Vagina (tissue), 2 donors: ENCODE results near the gene TKFC. TPM values are rescaled to one million over a fixed set of nuclear protein-coding genes. Genes with fewer than 3 reads are reported as not detected.
A peak's percentile ranks its signal among the peaks of the same experiment; 100 is the strongest.

Experiments
- DNase-seq, 2 donors: peaks; one replicate each; pipeline ENCODE4 v3.0.0-alpha.2; 2017; ENCODE audit errors: extremely low spot score in 2 of 2
- H3K27ac ChIP-seq: fragments of 200-600 bp; sonication (generic); one replicate; pipeline ENCODE4 v1.5.1; 2019
- H3K27me3 ChIP-seq: fragments of 200-600 bp; sonication (generic); one replicate; pipeline ENCODE4 v1.5.1; 2019
- H3K36me3 ChIP-seq, 2 donors: fragments of 200-600 bp; sonication (generic); one replicate each; pipeline ENCODE4 v1.5.1; 2017 to 2019
- H3K4me1 ChIP-seq: fragments of 200-600 bp; sonication (generic); one replicate; pipeline ENCODE4 v1.5.1; 2019
- H3K4me3 ChIP-seq, 2 donors: fragments of 200-600 bp; sonication (generic); 1 replicate in 1 of 2; 2 replicates in 1 of 2; pipeline ENCODE4 v1.5.1; 2016 to 2019
- H3K9me3 ChIP-seq: fragments of 200-600 bp; sonication (generic); one replicate; pipeline ENCODE4 v1.5.1; 2019
- CTCF ChIP-seq, 3 experiments: fragments of 450-650 bp in 2 of 3; fragments of 200-600 bp in 1 of 3; sonication (generic) in 1 of 3; IDR thresholded peaks; one replicate each; pipeline ENCODE4 v1.5.1; 2017 to 2019; ENCODE audit warnings: antibody characterized with exemption in 3 of 3, mild to moderate bottlenecking in 2 of 3, moderate library complexity in 2 of 3
- POLR2A ChIP-seq, 2 donors: fragments of 450-650 bp; IDR thresholded peaks; one replicate each; pipeline ENCODE4 v1.6.1; 2017; ENCODE audit warnings: antibody characterized with exemption in 2 of 2, mild to moderate bottlenecking in 2 of 2, moderate library complexity in 2 of 2
- POLR2AphosphoS5 ChIP-seq, 2 donors: sonication (generic); formaldehyde crosslinking; IDR thresholded peaks; one replicate each; pipeline ENCODE4 v1.9.0; 2017; ENCODE audit warnings: antibody characterized with exemption in 2 of 2, mild to moderate bottlenecking in 2 of 2, low read depth in 1 of 2; ENCODE audit not compliant: insufficient read depth in 1 of 2
- intact Hi-C: fragments of 100-400 bp; cut with DNase I; formaldehyde crosslinking; loops from one replicate; pipeline ENCODE4 v1.15.1; 2023
- total RNA-seq: library from RNA; depleted of rRNA; stranded (reverse); fragments of >200 nt; gene quantifications from one replicate; pipeline ENCODE4 v1.2.3, GENCODE V29; 2016

TKFC gene
- total RNA-seq, 1 donor from 2014 or later: 22.6 TPM

- no peaks in the 10 kb centered on the region for H3K27me3 ChIP-seq
- DNase-seq: no peak
- no peak overlapping the region for H3K4me3 ChIP-seq
- H3K9me3 ChIP-seq: no peaks in the 10 kb centered on the region
- H3K36me3 ChIP-seq: peaks cover 0 to 17% of the 10 kb centered on the region in 2 donors
- no peak for TF ChIP-seq POLR2AphosphoS5 (IDR thresholded peaks at IDR 0.05; ENCODE audit: insufficient read depth in 1 of 2, low read depth in 1 of 2)
- H3K27ac ChIP-seq: no peak overlapping the region
- H3K4me1 ChIP-seq: peaks cover 33% of the 10 kb centered on the region
- intact Hi-C loops: no loop called here
Observed at GRCh38 chr11:61357894-61358239, 24.8 kb downstream of the TKFC start.

- TF ChIP-seq CTCF (IDR thresholded peaks at IDR 0.05) (no peak), POLR2AphosphoS5 (IDR thresholded peaks at IDR 0.05; ENCODE audit: insufficient read depth in 1 of 2, low read depth in 1 of 2) (no peak), POLR2A (IDR thresholded peaks at IDR 0.05) (no peak)
- Histone ChIP-seq H3K9me3 (no peaks in the 10 kb centered on the region), H3K36me3 (peaks cover 0 to 11% of the 10 kb centered on the region in 2 donors), H3K27me3 (no peaks in the 10 kb centered on the region), H3K4me3 (no peak overlapping the region), H3K27ac (no peak overlapping the region), H3K4me1 (peaks cover 40% of the 10 kb centered on the region)
- no peak for DNase-seq
- intact Hi-C loops: no loop called here
Observed at GRCh38 chr11:61358566-61358965, 25.5 kb downstream of the TKFC start.

- peaks cover 42% of the 10 kb centered on the region for H3K4me1 ChIP-seq
- peaks cover 0 to 6% of the 10 kb centered on the region in 2 donors for H3K36me3 ChIP-seq
- TF ChIP-seq CTCF (IDR thresholded peaks at IDR 0.05) (no peak), POLR2A (IDR thresholded peaks at IDR 0.05) (no peak), POLR2AphosphoS5 (IDR thresholded peaks at IDR 0.05; ENCODE audit: insufficient read depth in 1 of 2, low read depth in 1 of 2) (no peak)
- H3K4me3 ChIP-seq: no peak overlapping the region
- intact Hi-C loops: no loop called here
- H3K27ac ChIP-seq: no peak overlapping the region
- no peaks in the 10 kb centered on the region for H3K9me3 ChIP-seq
- no peaks in the 10 kb centered on the region for H3K27me3 ChIP-seq
- no peak for DNase-seq
Observed at GRCh38 chr11:61359516-61359915, 26.5 kb downstream of the TKFC start.

- Histone ChIP-seq H3K36me3 (peaks cover 0 to 21% of the 10 kb centered on the region in 2 donors), H3K4me1 (peaks cover 42% of the 10 kb centered on the region), H3K9me3 (no peaks in the 10 kb centered on the region), H3K4me3 (peak overlapping the region; percentile 56 to 72), H3K27me3 (no peaks in the 10 kb centered on the region), H3K27ac (peak overlapping the region; percentile 83)
- intact Hi-C loops: no loop called here
- TF ChIP-seq POLR2A (IDR thresholded peaks at IDR 0.05) (no peak), CTCF (IDR thresholded peaks at IDR 0.05) (no peak), POLR2AphosphoS5 (IDR thresholded peaks at IDR 0.05; ENCODE audit: insufficient read depth in 1 of 2, low read depth in 1 of 2) (no peak)
- DNase-seq: no peak
Observed at GRCh38 chr11:61361237-61361740, 28.3 kb downstream of the TKFC start.

- intact Hi-C loops: no loop called here
- H3K27ac ChIP-seq: peak within 1 kb of the TSS; percentile 83
- H3K36me3 ChIP-seq: peaks cover 0 to 26% of the 10 kb centered on the region in 2 donors
- H3K27me3 ChIP-seq: no peaks in the 10 kb centered on the region
- H3K4me3 ChIP-seq: peak within 1 kb of the TSS; percentile 56 to 72
- no peak for DNase-seq
- H3K4me1 ChIP-seq: peaks cover 42% of the 10 kb centered on the region
- no peaks in the 10 kb centered on the region for H3K9me3 ChIP-seq
- TF ChIP-seq POLR2A (IDR thresholded peaks at IDR 0.05): peak in 1 of 2 donors; percentile 65
- peak; percentile 92 to 93 for TF ChIP-seq POLR2AphosphoS5 (IDR thresholded peaks at IDR 0.05; ENCODE audit: insufficient read depth in 1 of 2, low read depth in 1 of 2)
- no peak for TF ChIP-seq CTCF (IDR thresholded peaks at IDR 0.05)
Observed at GRCh38 chr11:61361741-61362541, 28.9 kb downstream of the TKFC start, which contains the start of the genes CYB561A3 and TMEM138. TSS of gene CYB561A3 (minus strand) at chr11:61361882. CDS start at chr11:61356713, 5,169 bp downstream. TSS of gene TMEM138 (plus strand) at chr11:61362374. CDS start at chr11:61364391, 2,017 bp downstream.
